CMK (cell line): ENCODE results near the gene PBX4.

Source experiments
- DNase-seq: peaks from one replicate; pipeline ENCODE4 v3.0.0-alpha.2; 2010; ENCODE audit warnings: low read depth

Gene PBX4

GRCh38 chr19:19649155-19649554, 30.7 kb upstream of the PBX4 start:
- no peak for DNase-seq

- no peak for DNase-seq
Observed at GRCh38 chr19:19647037-19647835, 28.7 kb upstream of the PBX4 start.

- DNase-seq: no peak
Observed at GRCh38 chr19:19645233-19645870, 26.9 kb upstream of the PBX4 start.

GRCh38 chr19:19644054-19644388, 25.5 kb upstream of the PBX4 start:
- DNase-seq: no peak

GRCh38 chr19:19643158-19644053, 24.9 kb upstream of the PBX4 start, which contains the start of gene GMIP:
Gene GMIP (minus strand): TSS chr19:19643657. CDS start chr19:19643529, 128 bp downstream.
- peak; percentile 49 for DNase-seq

GRCh38 chr19:19642506-19643157, 24.1 kb upstream of the PBX4 start:
- peak; percentile 12 for DNase-seq

GRCh38 chr19:19637523-19638251, 19.2 kb upstream of the PBX4 start:
- DNase-seq: no peak

- no peak for DNase-seq
Observed at GRCh38 chr19:19637186-19637522, 18.7 kb upstream of the PBX4 start.

GRCh38 chr19:19636573-19637185, 18.2 kb upstream of the PBX4 start:
- no peak for DNase-seq

- DNase-seq: no peak
Observed at GRCh38 chr19:19635313-19635702, 16.8 kb upstream of the PBX4 start.

- no peak for DNase-seq
Observed at GRCh38 chr19:19634516-19635312, 16.2 kb upstream of the PBX4 start.

- DNase-seq: no peak
Observed at GRCh38 chr19:19633711-19634515, 15.4 kb upstream of the PBX4 start.

- DNase-seq: no peak
Observed at GRCh38 chr19:19632661-19633060, 14.2 kb upstream of the PBX4 start.

GRCh38 chr19:19631346-19631745, 12.9 kb upstream of the PBX4 start:
- no peak for DNase-seq

GRCh38 chr19:19630426-19630825, 11.9 kb upstream of the PBX4 start:
- DNase-seq: no peak

GRCh38 chr19:19630062-19630414, 11.6 kb upstream of the PBX4 start:
- no peak for DNase-seq

GRCh38 chr19:19628501-19629134, 10.1 kb upstream of the PBX4 start:
- no peak for DNase-seq

GRCh38 chr19:19627621-19628500, 9.4 kb upstream of the PBX4 start, which contains the start of gene LPAR2:
Gene LPAR2 (minus strand): TSS chr19:19628220. CDS start chr19:19627275, 945 bp downstream.
- no peak for DNase-seq
